Activated CD4-positive, alpha-beta T cell treated with anti-CD3 and anti-CD28 coated beads for 24 hours (primary cell): Measurements from ENCODE around the gene AP3M1.
"Not testable (repeated sequence)": the region's sequence is repeated elsewhere in the genome, so short reads cannot be mapped to it uniquely, and the experiment has no call there.

ENCODE experiments used
- DNase-seq, 2 donors: peaks; one replicate each; pipeline ENCODE4 v3.0.0-alpha.2; 2020; ENCODE audit warnings: low read depth in 2 of 2

The AP3M1 gene, protein sequence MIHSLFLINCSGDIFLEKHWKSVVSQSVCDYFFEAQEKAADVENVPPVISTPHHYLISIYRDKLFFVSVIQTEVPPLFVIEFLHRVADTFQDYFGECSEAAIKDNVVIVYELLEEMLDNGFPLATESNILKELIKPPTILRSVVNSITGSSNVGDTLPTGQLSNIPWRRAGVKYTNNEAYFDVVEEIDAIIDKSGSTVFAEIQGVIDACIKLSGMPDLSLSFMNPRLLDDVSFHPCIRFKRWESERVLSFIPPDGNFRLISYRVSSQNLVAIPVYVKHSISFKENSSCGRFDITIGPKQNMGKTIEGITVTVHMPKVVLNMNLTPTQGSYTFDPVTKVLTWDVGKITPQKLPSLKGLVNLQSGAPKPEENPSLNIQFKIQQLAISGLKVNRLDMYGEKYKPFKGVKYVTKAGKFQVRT

GRCh38 chr10:74150204-74150989, at the start of gene AP3M1:
Gene AP3M1 (minus strand): TSS chr10:74150828. CDS start chr10:74138379, 12,449 bp downstream.
- DNase-seq = peak; percentile 62 to 70

DNA sequence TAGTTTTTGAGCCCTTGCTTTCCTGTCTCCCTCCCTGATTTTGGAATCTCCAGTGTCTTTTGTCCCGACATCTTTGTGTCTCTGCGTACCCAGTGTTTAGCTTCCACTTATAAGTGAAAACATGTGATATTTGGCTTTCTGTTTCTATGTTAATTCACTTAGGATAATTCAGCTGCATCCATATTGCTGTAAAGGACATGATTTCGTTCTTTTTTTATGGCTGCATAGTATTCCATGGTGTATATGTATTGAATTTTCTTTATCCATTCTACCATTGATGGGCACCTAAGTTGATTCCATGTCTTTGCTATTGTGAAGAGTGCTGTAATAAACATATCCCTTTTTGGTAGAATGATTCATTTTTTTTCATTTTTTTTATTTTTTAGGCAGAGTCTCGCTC, 48.7 kb upstream of the AP3M1 start:
- no peak for DNase-seq

DNA sequence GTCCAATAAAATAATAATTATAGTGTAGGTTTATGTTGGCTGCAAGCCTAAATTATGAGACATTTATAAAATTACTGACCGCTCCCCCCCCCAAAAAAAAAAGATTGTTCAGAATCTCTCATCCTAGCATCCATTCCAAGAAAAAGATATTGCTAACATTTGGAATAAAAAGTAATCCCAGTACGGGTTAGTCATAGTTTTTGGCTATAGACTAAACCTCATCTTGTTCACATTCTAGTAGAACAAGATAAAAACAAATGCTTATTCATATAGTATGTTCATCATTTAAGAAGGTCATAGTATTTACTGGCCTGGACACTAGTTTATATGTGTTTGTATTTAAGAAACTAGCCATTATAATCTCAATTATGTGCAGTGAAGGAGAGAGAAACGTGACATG, 44.4 kb upstream of the AP3M1 start:
- DNase-seq = no peak

DNA sequence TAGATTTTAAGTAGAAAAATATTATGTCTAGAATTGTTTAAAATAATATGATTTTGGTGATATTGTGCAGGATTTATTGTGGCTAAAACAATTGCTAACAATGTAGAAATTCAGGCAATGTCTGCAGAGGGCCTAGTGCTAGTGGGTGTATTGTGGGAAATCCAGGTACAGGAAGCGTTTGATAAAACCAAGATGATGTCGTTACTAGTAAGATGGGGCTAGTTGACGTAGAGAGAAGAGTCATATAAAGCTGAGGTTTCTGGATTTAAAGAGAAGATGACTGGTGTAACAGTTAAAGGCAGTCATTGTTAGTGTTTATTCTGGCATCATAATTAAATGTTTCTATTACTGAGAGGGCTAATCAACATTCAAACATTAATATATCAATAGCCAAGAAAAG, 43.9 kb upstream of the AP3M1 start:
- DNase-seq = no peak

GRCh38 chr10:74190494-74190893, 39.9 kb upstream of the AP3M1 start:
- no peak for DNase-seq

DNA sequence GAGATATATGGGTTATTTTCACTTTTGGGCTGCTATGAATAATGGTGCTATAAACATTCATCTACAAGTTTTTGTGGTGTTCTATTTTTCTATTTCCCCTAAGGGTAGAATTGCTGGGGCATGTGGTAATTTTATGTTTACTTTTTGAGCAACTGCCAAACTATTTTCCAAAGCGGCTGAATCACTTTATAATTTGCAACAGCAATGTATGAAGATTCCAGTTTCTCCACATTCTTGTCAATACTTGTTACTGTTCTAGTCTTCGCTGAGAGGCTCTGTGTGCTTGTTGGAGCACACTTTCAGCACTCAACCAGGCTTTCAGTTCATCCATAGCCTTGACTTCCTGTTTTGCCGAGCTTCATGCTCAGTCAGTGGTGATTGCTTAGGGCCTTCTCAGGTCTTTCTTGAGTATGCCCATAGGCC, 39.4 kb upstream of the AP3M1 start:
- no peak for DNase-seq

DNA sequence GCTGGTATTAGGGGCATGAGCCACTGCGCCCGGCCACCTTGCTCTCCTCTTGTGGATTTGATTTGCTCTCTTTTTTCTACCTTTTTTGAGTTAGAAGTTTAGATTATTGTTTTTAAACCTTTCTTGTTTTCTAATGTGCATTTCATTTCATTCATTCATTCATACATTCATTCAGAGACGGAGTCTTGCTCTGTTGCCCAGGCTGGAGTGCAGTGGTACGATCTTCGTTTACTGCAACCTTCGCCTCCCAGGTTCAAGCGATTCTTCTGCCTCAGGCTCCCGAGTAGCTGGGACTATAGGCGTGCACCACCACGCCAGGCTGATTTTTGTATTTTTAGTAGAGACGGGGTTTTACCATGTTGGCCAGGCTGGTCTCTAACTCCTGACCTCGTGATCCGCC, 38.0 kb upstream of the AP3M1 start:
- DNase-seq = not testable (repeated sequence)

DNA sequence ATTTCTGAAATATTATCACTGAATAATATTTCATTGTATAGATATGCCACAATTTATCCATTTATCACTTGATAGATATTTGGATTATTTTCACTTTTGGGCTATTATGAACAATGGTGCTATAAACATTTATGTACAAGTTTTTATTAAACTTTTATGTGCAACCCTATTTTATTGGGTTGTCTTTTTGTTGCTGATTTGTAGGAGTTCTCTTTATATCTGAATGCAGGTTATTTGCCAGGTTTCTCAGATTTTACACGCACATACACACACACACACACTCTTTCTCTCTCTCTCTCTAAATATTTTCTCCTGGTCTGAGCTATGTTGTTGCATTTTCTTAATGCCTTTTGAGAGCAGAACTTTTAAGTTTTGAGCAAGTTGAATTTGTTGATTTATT, 36.6 kb upstream of the AP3M1 start:
- no peak for DNase-seq

GRCh38 chr10:74186678-74187077, 36.0 kb upstream of the AP3M1 start:
- DNase-seq = no peak

DNA sequence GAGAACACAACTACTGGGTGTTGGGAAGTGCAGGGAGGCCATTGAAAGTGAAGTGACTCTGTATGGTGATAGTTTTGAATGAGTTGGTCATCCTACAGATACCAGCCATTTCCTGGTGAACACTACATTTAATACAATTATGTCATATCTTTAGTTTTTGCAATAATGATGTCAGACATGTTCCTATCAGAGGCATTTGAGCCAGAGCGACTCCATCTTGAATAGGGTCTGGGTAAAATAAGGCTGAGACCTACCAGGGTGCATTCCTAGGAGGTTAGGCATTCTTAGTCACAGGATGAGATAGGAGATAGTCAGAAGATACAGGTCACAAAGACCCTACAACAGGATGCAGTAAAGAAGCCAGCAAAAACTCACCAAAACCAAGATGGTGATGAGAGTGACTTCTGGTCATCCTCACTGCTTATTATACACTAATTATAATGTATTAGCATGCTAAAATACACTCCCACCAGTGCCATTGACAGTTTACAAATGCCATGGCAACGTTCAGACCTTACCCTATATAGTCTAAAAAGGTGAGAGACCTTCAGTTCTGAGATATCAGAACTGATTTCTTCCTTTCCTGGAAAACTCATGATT, 28.6 kb upstream of the AP3M1 start:
- DNase-seq = no peak

DNA sequence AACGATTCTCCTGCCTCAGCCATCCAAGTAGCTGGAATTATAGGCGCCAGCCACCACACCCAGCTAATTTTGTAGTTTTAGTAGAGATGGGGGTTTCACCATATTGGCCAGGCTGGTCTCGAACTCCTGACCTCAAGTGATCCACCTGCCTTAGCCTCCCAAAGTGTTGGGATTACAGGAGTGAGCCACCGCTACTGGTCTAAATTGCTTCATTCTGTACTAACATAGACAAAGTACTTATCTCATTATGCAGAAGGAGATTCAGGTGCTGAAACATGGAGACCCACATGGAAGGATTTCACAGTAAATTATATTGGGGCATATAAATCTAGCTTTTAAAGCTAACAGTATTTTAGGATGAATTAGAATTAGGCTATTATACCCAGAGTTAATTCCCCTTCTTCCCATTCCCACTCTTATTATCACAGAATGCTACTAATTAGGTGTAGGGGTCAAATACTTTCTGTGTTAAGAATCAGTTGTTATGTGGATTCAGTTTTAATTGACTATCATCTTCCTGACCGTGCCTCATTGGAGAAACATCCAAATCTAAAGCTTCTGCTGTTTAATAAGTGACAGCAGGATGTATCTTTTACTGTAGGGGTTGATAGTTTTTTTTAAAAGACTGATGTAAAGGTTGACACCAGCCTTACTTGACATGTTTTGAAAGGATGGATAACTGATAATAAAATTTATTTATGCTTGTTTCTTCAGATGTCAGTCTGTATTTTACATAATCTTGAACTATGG, 27.6 kb upstream of the AP3M1 start:
- no peak for DNase-seq

DNA sequence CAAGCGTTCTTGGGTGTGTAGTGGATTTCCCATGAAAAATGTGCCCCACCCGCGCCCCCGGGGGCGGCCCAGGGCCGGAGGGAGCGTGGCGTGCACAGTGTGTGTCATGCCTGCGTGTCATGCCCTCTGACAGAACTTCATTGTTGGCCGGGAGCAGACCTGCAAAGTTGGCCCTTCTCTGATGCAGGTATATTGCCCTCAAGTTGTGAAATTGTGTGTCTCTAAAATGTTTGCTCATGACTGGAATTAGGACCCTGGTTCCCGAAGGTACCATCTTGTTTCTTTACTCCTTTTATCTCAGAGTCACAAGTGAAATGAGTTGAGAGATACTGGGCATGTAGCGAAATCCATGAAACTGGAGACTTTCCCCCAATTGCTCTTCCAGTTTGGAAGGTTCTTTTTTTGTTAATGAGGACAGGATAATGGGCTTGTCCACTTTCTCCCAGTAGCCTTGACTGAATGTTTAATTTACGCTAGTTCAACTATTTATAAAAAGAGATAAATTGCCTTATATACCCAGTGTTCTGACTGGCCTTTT, 26.6 kb upstream of the AP3M1 start:
- DNase-seq = peak; percentile 9 to 28

DNA sequence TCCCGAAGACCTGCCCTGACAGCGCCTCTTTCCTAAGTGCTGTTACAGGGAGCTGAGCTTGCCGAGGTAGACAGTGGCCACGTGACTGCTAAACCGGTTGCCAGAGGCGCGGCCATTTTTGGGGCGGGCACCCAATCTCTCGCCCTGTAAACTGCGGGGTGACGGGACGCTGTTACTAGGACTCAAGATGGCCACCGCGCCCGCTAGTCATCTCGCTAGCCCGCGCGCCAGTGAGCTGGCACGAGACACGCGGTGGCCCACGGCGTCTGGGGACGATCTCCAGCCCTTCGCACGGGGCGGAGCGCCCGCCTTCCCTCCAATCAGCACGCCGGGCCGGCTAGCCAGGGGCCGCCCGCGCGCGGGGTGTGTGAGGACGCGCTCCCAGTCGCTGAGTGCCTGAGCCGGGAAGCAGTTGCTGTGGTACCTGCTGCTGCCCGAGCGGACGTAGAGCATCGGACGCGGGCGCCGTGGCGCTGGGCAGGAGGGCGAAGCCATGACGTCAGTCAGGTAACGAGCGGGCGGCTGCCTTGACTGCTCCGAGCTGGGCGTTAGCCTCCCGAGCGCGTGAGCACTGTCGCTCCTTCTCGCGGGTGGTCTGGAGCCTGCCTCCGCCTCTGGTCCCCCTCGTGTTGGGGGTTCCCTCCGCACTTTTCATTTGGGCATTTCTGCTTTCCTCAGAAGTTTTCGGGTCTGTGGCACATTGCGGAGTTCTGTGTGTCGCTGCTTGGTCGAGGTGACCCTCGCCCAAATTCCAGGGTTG, 25.9 kb upstream of the AP3M1 start:
- DNase-seq = peak; percentile 90 to 92

GRCh38 chr10:74175510-74176379, 25.1 kb upstream of the AP3M1 start:
- DNase-seq = no peak

- DNase-seq = no peak
Measured at GRCh38 chr10:74174521-74174920, 23.9 kb upstream of the AP3M1 start.

GRCh38 chr10:74171625-74172024, 21.0 kb upstream of the AP3M1 start:
- DNase-seq = no peak

GRCh38 chr10:74167443-74167842, 16.8 kb upstream of the AP3M1 start:
- no peak for DNase-seq

DNA sequence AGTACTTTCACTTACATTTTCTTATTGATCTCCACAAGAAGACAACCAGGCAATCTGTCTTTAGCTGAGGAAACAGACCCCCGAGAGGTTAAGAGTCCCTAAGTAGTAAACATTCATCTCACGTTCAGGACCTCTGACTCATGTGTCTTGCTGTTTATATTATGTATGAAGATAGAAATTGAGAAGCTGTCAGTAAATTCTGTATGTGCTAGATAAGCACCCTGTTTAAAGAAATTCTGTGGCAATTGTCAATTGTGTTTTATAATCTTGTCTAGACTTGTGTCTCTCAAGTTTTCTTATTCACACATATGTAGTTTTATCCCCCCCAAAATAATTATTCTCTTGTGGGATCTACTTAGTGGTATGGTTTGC, 14.9 kb upstream of the AP3M1 start:
- DNase-seq = no peak

- no peak for DNase-seq
Measured at GRCh38 chr10:74164716-74165529, 14.3 kb upstream of the AP3M1 start.
